KBM-7 (cell line): ENCODE results near the gene ZNF436.

ENCODE experiments used
- DNase-seq: peaks from one replicate; pipeline ENCODE4 v3.0.0-alpha.2; 2015
- in situ Hi-C: fragments of 300-500 bp; cut with MboI; formaldehyde crosslinking; loops from 2 replicates; pipeline ENCODE4 v1.14.3; 2020; ENCODE audit warnings: low sequenced_read_pairs, low pct_unique_long_range_greater_than_20kb, mixed read lengths

The ZNF436 gene

GRCh38 chr1:23369335-23370013 lies at the start of gene ZNF436:
Gene ZNF436 (minus strand): TSS chr1:23369836. CDS start chr1:23368005, 1,831 bp downstream.
- in situ Hi-C loops: no loop called here
- DNase-seq: peak; percentile 89

GRCh38 chr1:23419180-23419579 lies 49.5 kb upstream of the ZNF436 start:
- no peak for DNase-seq
- in situ Hi-C loops: no loop called here

GRCh38 chr1:23417570-23417969 lies 47.9 kb upstream of the ZNF436 start:
- in situ Hi-C loops: no loop called here
- DNase-seq: no peak

GRCh38 chr1:23416964-23417363 lies 47.3 kb upstream of the ZNF436 start:
- no peak for DNase-seq
- in situ Hi-C loops: no loop called here

GRCh38 chr1:23408797-23409290 lies 39.2 kb upstream of the ZNF436 start:
- in situ Hi-C loops: no loop called here
- DNase-seq: no peak

GRCh38 chr1:23407016-23407630 lies 37.5 kb upstream of the ZNF436 start:
- no peak for DNase-seq
- in situ Hi-C loops: no loop called here

- DNase-seq: no peak
- in situ Hi-C loops: no loop called here
Measured at GRCh38 chr1:23405946-23406345, 36.3 kb upstream of the ZNF436 start.

GRCh38 chr1:23403735-23404486 lies 34.3 kb upstream of the ZNF436 start:
- in situ Hi-C loops: no loop called here
- DNase-seq: peak; percentile 85

GRCh38 chr1:23403355-23403734 lies 33.7 kb upstream of the ZNF436 start:
- in situ Hi-C loops: no loop called here
- no peak for DNase-seq

- peak; percentile 39 for DNase-seq
- in situ Hi-C loops: no loop called here
Measured at GRCh38 chr1:23403038-23403336, 33.4 kb upstream of the ZNF436 start.

GRCh38 chr1:23402286-23403037 lies 32.8 kb upstream of the ZNF436 start:
- in situ Hi-C loops: no loop called here
- DNase-seq: no peak

GRCh38 chr1:23401313-23401712 lies 31.7 kb upstream of the ZNF436 start:
- in situ Hi-C loops: no loop called here
- no peak for DNase-seq

GRCh38 chr1:23400324-23401114 lies 30.9 kb upstream of the ZNF436 start:
- no peak for DNase-seq
- in situ Hi-C loops: no loop called here

- DNase-seq: no peak
- in situ Hi-C loops: no loop called here
Measured at GRCh38 chr1:23399229-23399628, 29.6 kb upstream of the ZNF436 start.

GRCh38 chr1:23397908-23398307 lies 28.3 kb upstream of the ZNF436 start:
- in situ Hi-C loops: no loop called here
- DNase-seq: no peak

GRCh38 chr1:23396380-23396779 lies 26.7 kb upstream of the ZNF436 start:
- DNase-seq: no peak
- in situ Hi-C loops: no loop called here

GRCh38 chr1:23395849-23396248 lies 26.2 kb upstream of the ZNF436 start:
- DNase-seq: no peak
- in situ Hi-C loops: no loop called here

- no peak for DNase-seq
- in situ Hi-C loops: no loop called here
Measured at GRCh38 chr1:23395154-23395724, 25.6 kb upstream of the ZNF436 start.

GRCh38 chr1:23394684-23395083 lies 25.0 kb upstream of the ZNF436 start:
- DNase-seq: no peak

More at GRCh38 chr1:23394684-23395083, 25.0 kb upstream of the ZNF436 start:
- in situ Hi-C loops: no loop called here
